ENCODE measurements around the gene EXOSC2. TPM values are rescaled to one million over a fixed set of nuclear protein-coding genes. Genes with fewer than 3 reads are reported as not detected.

Gene EXOSC2
- total and polyA plus RNA-seq, 2 of the 13 experiments (the other 11 are each of a cell fraction or from before 2014, with no cell fraction given) = 27.5 to 63.8 TPM

DNA sequence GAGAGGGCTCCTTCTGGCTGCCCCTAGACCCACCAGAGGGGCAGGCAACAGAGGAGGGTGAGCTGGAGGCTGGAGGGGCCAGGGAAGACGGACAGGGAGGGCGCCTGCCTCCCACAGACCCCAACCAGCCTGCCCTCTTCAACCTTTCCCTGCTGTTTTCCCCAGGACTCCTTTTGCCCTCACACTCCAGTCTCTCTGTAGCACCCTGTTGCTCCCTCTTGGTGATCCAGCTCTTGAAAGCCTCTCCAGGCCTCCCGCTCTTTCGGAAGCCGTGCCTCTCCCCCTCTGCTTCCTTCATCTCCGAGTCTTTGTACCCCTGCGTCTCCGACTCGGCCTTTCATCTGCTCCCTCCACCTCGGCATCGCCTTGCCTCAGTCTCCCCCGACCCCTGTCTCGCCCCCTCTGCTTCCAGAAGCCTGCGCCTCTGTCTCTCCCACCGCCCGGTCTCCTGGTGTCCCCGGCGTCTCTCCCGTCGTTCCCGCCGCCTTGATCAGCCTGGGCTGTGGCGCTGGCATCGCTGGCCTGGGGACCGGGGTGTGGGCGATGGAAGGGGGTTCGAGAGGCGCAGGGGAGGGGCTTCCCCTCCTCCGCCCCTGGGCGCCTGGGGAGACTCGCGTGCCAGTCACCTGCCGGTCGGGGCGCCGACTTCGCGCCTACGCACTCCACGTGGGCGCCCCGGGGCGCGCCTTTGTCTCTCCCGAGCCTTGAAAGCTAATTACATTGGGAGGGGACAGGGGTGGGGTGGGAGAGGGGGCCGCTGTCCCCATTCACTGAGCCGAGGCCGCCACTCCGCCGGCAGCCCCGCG is 34.5 kb upstream of the EXOSC2 start:
- POLR2A ChIA-PET = no interaction called here
- Histone ChIP-seq H3K36me3 (replicated peaks in 1 of 2; ENCODE audit: control insufficient read depth in 1 of 2, insufficient read depth in 2 of 2, low read length in 2 of 2) (no peaks in the 10 kb centered on the region), H2AFZ (ENCODE audit: low read length) (no peak overlapping the region), H3K27me3 (ENCODE audit: control insufficient read depth in 1 of 2, insufficient read depth in 2 of 2, low read length in 2 of 2) (peaks cover 21 to 88% of the 10 kb centered on the region in 2 experiments), H3K9me3 (ENCODE audit: low read length) (no peaks in the 10 kb centered on the region), H3K27ac (ENCODE audit: extremely low read length, insufficient read depth, low read length) (no peak overlapping the region), H3K4me1 (ENCODE audit: insufficient read depth, low read length) (peaks cover 32% of the 10 kb centered on the region), H3K4me2 (ENCODE audit: low read depth, low read length) (no peak overlapping the region), H3K4me3 (replicated peaks in 1 of 3; ENCODE audit: insufficient read depth in 1 of 3, low read depth in 2 of 3, low read length in 3 of 3) (no peak overlapping the region), H3K79me2 (ENCODE audit: insufficient read depth, low read length) (no peaks in the 10 kb centered on the region), H3K9ac (ENCODE audit: insufficient read depth, low read depth, low read length) (no peak overlapping the region), H4K20me1 (ENCODE audit: insufficient read depth, low read length) (peaks cover 4% of the 10 kb centered on the region; the same call in 1 of the 2 replicates)
- DNase-seq (ENCODE audit: low spot score) (no peak), ATAC-seq (no peak), FAIRE-seq (no peak)
- 57% methylated on average over 32 of the region's 52 CpGs for WGBS (ENCODE audit: low lambda C conversion rate)
- intact Hi-C loops (cut with micrococcal nuclease; ENCODE audit: unreplicated experiment) = no loop called here
- TF ChIP-seq, protein P1, sequence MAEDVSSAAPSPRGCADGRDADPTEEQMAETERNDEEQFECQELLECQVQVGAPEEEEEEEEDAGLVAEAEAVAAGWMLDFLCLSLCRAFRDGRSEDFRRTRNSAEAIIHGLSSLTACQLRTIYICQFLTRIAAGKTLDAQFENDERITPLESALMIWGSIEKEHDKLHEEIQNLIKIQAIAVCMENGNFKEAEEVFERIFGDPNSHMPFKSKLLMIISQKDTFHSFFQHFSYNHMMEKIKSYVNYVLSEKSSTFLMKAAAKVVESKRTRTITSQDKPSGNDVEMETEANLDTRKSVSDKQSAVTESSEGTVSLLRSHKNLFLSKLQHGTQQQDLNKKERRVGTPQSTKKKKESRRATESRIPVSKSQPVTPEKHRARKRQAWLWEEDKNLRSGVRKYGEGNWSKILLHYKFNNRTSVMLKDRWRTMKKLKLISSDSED (CRISPR knock-in tag; IDR thresholded peaks at IDR 0.05) = no peak
- TF ChIP-seq ISX (CRISPR knock-in tag; conservative IDR thresholded peaks at IDR 0.05) (no peak), EZH2 (conservative IDR thresholded peaks at IDR 0.05; ENCODE audit: low read depth, low read length) (0 out of 2 replicates have a peak, but pooled peaks have one; percentile 22), ZNF75D (CRISPR knock-in tag; IDR thresholded peaks at IDR 0.05; ENCODE audit: borderline replicate concordance) (no peak)
- BruUV-seq (replicated peaks) = no TSS peak
- CTCF ChIA-PET (ENCODE audit: low intra/inter-chr PET ratio, low total read pairs) = no interaction called here
- in situ Hi-C loops (cut with HindIII; ENCODE audit: extremely low pct_ligation_motif_present, low pct_unique_long_range_greater_than_20kb) = no loop called here

DNA sequence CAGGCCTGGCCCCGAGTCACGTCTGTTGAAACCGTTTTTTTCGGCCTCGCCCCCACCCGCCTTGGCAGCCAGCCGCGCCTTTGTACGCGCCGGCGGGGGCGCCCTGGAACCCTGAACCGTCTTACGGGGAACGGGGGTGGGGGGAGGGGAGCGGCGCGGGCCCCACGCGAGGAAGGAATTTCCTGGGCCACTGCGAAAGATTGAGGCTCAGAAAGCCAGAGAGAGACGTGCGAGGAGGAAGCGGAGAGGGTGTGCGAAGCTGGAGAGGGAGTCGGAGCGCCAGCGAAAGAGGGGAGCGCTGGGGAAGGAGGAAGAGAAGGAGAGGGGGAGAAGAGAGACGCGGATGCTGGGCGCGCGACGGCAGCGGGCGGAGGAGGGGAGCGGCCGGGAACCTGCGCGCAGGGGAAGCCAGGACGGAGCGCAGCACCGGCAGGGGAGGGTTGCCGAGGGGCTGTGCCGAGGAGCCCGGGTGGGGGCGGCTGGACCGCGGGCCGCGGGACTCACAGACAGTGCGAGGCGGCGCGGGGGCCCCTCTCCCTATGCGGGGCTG is 33.8 kb upstream of the EXOSC2 start:
- Histone ChIP-seq H3K4me1 (ENCODE audit: insufficient read depth, low read length) (peaks cover 32% of the 10 kb centered on the region), H3K4me2 (ENCODE audit: low read depth, low read length) (no peak overlapping the region; the same call in 1 of the 2 replicates), H3K9me3 (ENCODE audit: low read length) (no peaks in the 10 kb centered on the region), H3K36me3 (replicated peaks in 1 of 2; ENCODE audit: control insufficient read depth in 1 of 2, insufficient read depth in 2 of 2, low read length in 2 of 2) (no peaks in the 10 kb centered on the region), H3K27me3 (ENCODE audit: control insufficient read depth in 1 of 2, insufficient read depth in 2 of 2, low read length in 2 of 2) (peaks cover 21 to 93% of the 10 kb centered on the region in 2 experiments), H3K79me2 (ENCODE audit: insufficient read depth, low read length) (no peaks in the 10 kb centered on the region), H3K4me3 (replicated peaks in 1 of 3; ENCODE audit: insufficient read depth in 1 of 3, low read depth in 2 of 3, low read length in 3 of 3) (no peak overlapping the region), H3K9ac (ENCODE audit: insufficient read depth, low read depth, low read length) (no peak overlapping the region), H4K20me1 (ENCODE audit: insufficient read depth, low read length) (peaks cover 4% of the 10 kb centered on the region; the same call in 1 of the 2 replicates), H2AFZ (ENCODE audit: low read length) (no peak overlapping the region), H3K27ac (ENCODE audit: extremely low read length, insufficient read depth, low read length) (no peak overlapping the region)
- no peak for FAIRE-seq
- no TSS peak for BruUV-seq (replicated peaks)
- intact Hi-C loops (cut with micrococcal nuclease; ENCODE audit: unreplicated experiment) = no loop called here
- DNase-seq (ENCODE audit: low spot score) = no peak
- TF ChIP-seq, protein P2, sequence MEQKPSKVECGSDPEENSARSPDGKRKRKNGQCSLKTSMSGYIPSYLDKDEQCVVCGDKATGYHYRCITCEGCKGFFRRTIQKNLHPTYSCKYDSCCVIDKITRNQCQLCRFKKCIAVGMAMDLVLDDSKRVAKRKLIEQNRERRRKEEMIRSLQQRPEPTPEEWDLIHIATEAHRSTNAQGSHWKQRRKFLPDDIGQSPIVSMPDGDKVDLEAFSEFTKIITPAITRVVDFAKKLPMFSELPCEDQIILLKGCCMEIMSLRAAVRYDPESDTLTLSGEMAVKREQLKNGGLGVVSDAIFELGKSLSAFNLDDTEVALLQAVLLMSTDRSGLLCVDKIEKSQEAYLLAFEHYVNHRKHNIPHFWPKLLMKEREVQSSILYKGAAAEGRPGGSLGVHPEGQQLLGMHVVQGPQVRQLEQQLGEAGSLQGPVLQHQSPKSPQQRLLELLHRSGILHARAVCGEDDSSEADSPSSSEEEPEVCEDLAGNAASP (CRISPR knock-in tag; IDR thresholded peaks at IDR 0.05; ENCODE audit: borderline replicate concordance) = no peak
- TF ChIP-seq REPIN1 (CRISPR knock-in tag; IDR thresholded peaks at IDR 0.05; ENCODE audit: borderline replicate concordance, low read depth) (no peak), NFRKB (IDR thresholded peaks at IDR 0.05) (no peak), HNRNPK (IDR thresholded peaks at IDR 0.05; ENCODE audit: low read depth, low read length, poor library complexity, severe bottlenecking) (peak; percentile 62)
- TF ChIP-seq, protein P3, sequence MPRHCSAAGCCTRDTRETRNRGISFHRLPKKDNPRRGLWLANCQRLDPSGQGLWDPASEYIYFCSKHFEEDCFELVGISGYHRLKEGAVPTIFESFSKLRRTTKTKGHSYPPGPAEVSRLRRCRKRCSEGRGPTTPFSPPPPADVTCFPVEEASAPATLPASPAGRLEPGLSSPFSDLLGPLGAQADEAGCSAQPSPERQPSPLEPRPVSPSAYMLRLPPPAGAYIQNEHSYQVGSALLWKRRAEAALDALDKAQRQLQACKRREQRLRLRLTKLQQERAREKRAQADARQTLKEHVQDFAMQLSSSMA (CRISPR knock-in tag; IDR thresholded peaks at IDR 0.05) = no peak
- whole genome bisulfite sequencing (ENCODE audit: low lambda C conversion rate) = 20% methylated on average over 39 of the region's 58 CpGs
- no peak for ATAC-seq
- CTCF ChIA-PET (ENCODE audit: low intra/inter-chr PET ratio, low total read pairs) = no interaction called here
- POLR2A ChIA-PET = no interaction called here
- in situ Hi-C loops (cut with HindIII; ENCODE audit: extremely low pct_ligation_motif_present, low pct_unique_long_range_greater_than_20kb) = no loop called here
